ENCODE results near the gene SNX3.

- no peak for TF ChIP-seq CTCF (IDR thresholded peaks at IDR 0.05 in 8 of 11, conservative IDR thresholded peaks at IDR 0.05 in 3 of 11)
- TF ChIP-seq POLR2AphosphoS5 (IDR thresholded peaks at IDR 0.05): no peak
Measured at GRCh38 chr6:108171918-108172516, 88.8 kb downstream of the SNX3 start.
